GM12865 (cell line): ENCODE results near the gene HSPA1L.
A peak's percentile ranks its signal among the peaks of the same experiment; 100 is the strongest.

ENCODE experiments used
- DNase-seq: peaks from one replicate; pipeline ENCODE4 v3.0.0; 2010; ENCODE audit warnings: low read depth
- H3K4me3 ChIP-seq: 2 replicates; pipeline ENCODE4 v1.5.1; 2011; ENCODE audit warnings: mild to moderate bottlenecking, low read depth, low read length, control low read depth
- CTCF ChIP-seq: IDR thresholded peaks from 2 replicates; pipeline ENCODE4 v1.5.1; 2011; ENCODE audit warnings: low read length, control low read depth, low read depth, inconsistent platforms; ENCODE audit not compliant: insufficient read depth; ENCODE audit errors: missing control alignments

The HSPA1L gene

GRCh38 chr6:31780507-31781243, 34.4 kb downstream of the HSPA1L start:
- no peak for DNase-seq
- no peak for TF ChIP-seq CTCF
- H3K4me3 ChIP-seq: no peak overlapping the region

- TF ChIP-seq CTCF: no peak
- no peak for DNase-seq
- H3K4me3 ChIP-seq: no peak overlapping the region
Measured at GRCh38 chr6:31779908-31780307, 35.2 kb downstream of the HSPA1L start.

- TF ChIP-seq CTCF: no peak
- H3K4me3 ChIP-seq: no peak overlapping the region
- no peak for DNase-seq
Measured at GRCh38 chr6:31778999-31779885, 35.8 kb downstream of the HSPA1L start.

GRCh38 chr6:31778193-31778592, 36.9 kb downstream of the HSPA1L start:
- H3K4me3 ChIP-seq: no peak overlapping the region
- no peak for TF ChIP-seq CTCF
- DNase-seq: no peak

GRCh38 chr6:31777667-31778050, 37.4 kb downstream of the HSPA1L start:
- no peak overlapping the region for H3K4me3 ChIP-seq
- TF ChIP-seq CTCF: no peak
- DNase-seq: no peak

GRCh38 chr6:31776989-31777666, 38.0 kb downstream of the HSPA1L start, which contains the start of gene VWA7:
Gene VWA7 (minus strand): TSS chr6:31777328. CDS start chr6:31776779, 549 bp downstream.
- H3K4me3 ChIP-seq: no peak within 1 kb of the TSS
- DNase-seq: peak; percentile 83
- TF ChIP-seq CTCF: no peak
